ENCODE data around the gene CTIF. TPM values are rescaled to one million over a fixed set of nuclear protein-coding genes. Genes with fewer than 3 reads are reported as not detected.

The CTIF gene
- total and polyA plus RNA-seq, 2 experiments from 2014 or later, result 8.6 to 14.4 TPM

DNA sequence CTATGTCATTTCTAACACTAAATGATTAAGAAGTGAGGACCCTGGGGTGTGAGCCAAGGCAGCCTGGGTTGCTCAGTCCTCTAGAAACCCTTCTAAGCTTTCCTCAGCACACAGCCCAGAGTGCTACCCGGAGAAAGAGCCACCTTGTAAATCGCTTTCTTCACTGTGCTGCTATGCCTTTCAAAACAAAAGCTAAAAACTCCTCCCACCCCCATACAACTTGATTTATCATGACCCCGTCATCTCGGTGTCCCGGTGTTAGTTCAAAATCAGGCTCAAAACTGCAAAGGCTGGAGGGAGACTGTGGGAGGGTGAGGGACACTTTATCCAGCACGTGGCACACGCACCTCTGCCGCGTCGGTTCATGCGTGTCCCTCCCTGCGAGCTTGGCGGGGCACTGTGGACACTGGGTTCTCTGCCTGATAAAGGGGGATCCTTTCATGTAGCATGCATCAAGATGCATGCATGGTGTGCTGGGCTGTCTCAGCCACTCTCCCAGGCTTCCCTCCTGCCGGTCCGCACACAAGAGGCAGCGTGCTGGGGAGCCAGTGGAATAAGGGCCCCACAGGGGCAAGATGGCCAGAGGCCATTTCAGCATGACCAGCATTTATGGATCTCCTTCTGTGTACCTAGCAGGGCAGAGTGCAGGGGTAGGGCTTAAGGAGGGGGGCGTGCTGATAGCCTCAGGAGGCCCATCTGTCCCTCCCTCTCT is 241.5 kb downstream of the CTIF start:
- Histone ChIP-seq H3K36me3 (ENCODE audit: insufficient read depth) (no peaks in the 10 kb centered on the region), H4K20me1 (replicated peaks; ENCODE audit: insufficient read depth) (no peaks in the 10 kb centered on the region; the same call in none of the 2 replicates), H3K27me3 (ENCODE audit: insufficient read depth) (no peaks in the 10 kb centered on the region), H3K4me3 (no peak overlapping the region), H3K27ac (ENCODE audit: low read depth) (no peak overlapping the region), H2AFZ (no peak overlapping the region), H3F3A (replicated peaks; ENCODE audit: low read depth) (no peaks in the 10 kb centered on the region), H3K79me2 (replicated peaks; ENCODE audit: insufficient read depth) (no peaks in the 10 kb centered on the region), H3K4me1 (ENCODE audit: insufficient read depth) (no peaks in the 10 kb centered on the region), H3K4me2 (no peak overlapping the region), H3K9me2 (ENCODE audit: insufficient read depth) (no peaks in the 10 kb centered on the region)
- Mint-ChIP-seq H3K4me3 (no peak overlapping the region), H3K4me1 (peaks cover 20% of the 10 kb centered on the region; the same call in 2 of the 3 replicates), H3K27ac (peak overlapping the region; percentile 24), H3K36me3 (ENCODE audit: low read depth) (no peaks in the 10 kb centered on the region; the same call in 2 of the 3 replicates), H3K27me3 (ENCODE audit: insufficient read depth, low read depth, poor library complexity) (peaks cover 9% of the 10 kb centered on the region), H3K9me3 (no peaks in the 10 kb centered on the region)
- ATAC-seq (no peak), DNase-seq (ENCODE audit: low spot score) (no peak)
- TF ChIP-seq JUNB (IDR thresholded peaks at IDR 0.05; ENCODE audit: unreplicated experiment) (no peak), NANOG (IDR thresholded peaks at IDR 0.05; ENCODE audit: borderline replicate concordance) (no peak), EZH2phosphoT487 (IDR thresholded peaks at IDR 0.05; ENCODE audit: unreplicated experiment) (no peak), ZNF114 (CRISPR knock-in tag; IDR thresholded peaks at IDR 0.05) (no peak), POLR2AphosphoS5 (IDR thresholded peaks at IDR 0.05; ENCODE audit: low read depth) (no peak)
- TF ChIP-seq, protein P1, sequence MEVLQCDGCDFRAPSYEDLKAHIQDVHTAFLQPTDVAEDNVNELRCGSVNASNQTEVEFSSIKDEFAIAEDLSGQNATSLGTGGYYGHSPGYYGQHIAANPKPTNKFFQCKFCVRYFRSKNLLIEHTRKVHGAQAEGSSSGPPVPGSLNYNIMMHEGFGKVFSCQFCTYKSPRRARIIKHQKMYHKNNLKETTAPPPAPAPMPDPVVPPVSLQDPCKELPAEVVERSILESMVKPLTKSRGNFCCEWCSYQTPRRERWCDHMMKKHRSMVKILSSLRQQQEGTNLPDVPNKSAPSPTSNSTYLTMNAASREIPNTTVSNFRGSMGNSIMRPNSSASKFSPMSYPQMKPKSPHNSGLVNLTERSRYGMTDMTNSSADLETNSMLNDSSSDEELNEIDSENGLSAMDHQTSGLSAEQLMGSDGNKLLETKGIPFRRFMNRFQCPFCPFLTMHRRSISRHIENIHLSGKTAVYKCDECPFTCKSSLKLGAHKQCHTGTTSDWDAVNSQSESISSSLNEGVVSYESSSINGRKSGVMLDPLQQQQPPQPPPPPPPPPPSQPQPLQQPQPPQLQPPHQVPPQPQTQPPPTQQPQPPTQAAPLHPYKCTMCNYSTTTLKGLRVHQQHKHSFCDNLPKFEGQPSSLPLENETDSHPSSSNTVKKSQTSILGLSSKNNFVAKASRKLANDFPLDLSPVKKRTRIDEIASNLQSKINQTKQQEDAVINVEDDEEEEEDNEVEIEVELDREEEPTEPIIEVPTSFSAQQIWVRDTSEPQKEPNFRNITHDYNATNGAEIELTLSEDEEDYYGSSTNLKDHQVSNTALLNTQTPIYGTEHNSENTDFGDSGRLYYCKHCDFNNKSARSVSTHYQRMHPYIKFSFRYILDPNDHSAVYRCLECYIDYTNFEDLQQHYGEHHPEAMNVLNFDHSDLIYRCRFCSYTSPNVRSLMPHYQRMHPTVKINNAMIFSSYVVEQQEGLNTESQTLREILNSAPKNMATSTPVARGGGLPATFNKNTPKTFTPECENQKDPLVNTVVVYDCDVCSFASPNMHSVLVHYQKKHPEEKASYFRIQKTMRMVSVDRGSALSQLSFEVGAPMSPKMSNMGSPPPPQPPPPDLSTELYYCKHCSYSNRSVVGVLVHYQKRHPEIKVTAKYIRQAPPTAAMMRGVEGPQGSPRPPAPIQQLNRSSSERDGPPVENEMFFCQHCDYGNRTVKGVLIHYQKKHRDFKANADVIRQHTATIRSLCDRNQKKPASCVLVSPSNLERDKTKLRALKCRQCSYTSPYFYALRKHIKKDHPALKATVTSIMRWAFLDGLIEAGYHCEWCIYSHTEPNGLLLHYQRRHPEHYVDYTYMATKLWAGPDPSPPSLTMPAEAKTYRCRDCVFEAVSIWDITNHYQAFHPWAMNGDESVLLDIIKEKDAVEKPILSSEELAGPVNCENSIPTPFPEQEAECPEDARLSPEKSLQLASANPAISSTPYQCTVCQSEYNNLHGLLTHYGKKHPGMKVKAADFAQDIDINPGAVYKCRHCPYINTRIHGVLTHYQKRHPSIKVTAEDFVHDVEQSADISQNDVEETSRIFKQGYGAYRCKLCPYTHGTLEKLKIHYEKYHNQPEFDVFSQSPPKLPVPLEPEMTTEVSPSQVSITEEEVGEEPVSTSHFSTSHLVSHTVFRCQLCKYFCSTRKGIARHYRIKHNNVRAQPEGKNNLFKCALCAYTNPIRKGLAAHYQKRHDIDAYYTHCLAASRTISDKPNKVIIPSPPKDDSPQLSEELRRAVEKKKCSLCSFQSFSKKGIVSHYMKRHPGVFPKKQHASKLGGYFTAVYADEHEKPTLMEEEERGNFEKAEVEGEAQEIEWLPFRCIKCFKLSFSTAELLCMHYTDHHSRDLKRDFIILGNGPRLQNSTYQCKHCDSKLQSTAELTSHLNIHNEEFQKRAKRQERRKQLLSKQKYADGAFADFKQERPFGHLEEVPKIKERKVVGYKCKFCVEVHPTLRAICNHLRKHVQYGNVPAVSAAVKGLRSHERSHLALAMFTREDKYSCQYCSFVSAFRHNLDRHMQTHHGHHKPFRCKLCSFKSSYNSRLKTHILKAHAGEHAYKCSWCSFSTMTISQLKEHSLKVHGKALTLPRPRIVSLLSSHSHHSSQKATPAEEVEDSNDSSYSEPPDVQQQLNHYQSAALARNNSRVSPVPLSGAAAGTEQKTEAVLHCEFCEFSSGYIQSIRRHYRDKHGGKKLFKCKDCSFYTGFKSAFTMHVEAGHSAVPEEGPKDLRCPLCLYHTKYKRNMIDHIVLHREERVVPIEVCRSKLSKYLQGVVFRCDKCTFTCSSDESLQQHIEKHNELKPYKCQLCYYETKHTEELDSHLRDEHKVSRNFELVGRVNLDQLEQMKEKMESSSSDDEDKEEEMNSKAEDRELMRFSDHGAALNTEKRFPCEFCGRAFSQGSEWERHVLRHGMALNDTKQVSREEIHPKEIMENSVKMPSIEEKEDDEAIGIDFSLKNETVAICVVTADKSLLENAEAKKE (CRISPR knock-in tag; IDR thresholded peaks at IDR 0.05), result no peak
- TF ChIP-seq, protein P2, sequence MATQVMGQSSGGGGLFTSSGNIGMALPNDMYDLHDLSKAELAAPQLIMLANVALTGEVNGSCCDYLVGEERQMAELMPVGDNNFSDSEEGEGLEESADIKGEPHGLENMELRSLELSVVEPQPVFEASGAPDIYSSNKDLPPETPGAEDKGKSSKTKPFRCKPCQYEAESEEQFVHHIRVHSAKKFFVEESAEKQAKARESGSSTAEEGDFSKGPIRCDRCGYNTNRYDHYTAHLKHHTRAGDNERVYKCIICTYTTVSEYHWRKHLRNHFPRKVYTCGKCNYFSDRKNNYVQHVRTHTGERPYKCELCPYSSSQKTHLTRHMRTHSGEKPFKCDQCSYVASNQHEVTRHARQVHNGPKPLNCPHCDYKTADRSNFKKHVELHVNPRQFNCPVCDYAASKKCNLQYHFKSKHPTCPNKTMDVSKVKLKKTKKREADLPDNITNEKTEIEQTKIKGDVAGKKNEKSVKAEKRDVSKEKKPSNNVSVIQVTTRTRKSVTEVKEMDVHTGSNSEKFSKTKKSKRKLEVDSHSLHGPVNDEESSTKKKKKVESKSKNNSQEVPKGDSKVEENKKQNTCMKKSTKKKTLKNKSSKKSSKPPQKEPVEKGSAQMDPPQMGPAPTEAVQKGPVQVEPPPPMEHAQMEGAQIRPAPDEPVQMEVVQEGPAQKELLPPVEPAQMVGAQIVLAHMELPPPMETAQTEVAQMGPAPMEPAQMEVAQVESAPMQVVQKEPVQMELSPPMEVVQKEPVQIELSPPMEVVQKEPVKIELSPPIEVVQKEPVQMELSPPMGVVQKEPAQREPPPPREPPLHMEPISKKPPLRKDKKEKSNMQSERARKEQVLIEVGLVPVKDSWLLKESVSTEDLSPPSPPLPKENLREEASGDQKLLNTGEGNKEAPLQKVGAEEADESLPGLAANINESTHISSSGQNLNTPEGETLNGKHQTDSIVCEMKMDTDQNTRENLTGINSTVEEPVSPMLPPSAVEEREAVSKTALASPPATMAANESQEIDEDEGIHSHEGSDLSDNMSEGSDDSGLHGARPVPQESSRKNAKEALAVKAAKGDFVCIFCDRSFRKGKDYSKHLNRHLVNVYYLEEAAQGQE (IDR thresholded peaks at IDR 0.05; ENCODE audit: unreplicated experiment), result no peak
